ENCODE results near the gene C2orf66.

Gene C2orf66

GRCh38 chr2:196808083-196808665 is 981 bp downstream of the C2orf66 start:
- TF ChIP-seq CTCF (IDR thresholded peaks at IDR 0.05; ENCODE audit: low read depth, low read length) = no peak
- DNase-seq (ENCODE audit: extremely low read depth, low read depth) = no peak

DNA sequence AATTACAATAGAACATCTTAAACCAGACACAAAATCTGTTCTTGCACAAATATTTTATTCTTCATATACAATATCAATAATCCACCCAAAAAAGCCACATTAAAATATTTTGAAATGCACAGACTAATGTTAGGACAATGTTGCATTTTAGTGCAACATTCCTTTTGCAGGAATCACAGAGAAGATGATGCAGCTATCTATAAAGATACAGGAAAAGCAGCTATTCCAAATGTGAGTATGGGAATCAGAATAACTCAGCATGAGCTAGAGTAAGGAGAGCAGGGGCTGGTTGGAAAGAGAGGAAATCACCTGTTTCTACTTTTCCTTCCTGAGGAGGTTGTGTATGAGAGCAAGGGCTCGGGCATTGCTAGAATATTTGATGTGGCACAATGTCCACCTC is 4.8 kb downstream of the C2orf66 start:
- no peak for TF ChIP-seq CTCF (IDR thresholded peaks at IDR 0.05; ENCODE audit: low read depth, low read length)
- no peak for DNase-seq (ENCODE audit: extremely low read depth, low read depth)

- no peak for TF ChIP-seq CTCF (IDR thresholded peaks at IDR 0.05; ENCODE audit: low read depth, low read length)
- DNase-seq (ENCODE audit: extremely low read depth, low read depth) = no peak
Measured at GRCh38 chr2:196802401-196802800, 6.8 kb downstream of the C2orf66 start.

DNA sequence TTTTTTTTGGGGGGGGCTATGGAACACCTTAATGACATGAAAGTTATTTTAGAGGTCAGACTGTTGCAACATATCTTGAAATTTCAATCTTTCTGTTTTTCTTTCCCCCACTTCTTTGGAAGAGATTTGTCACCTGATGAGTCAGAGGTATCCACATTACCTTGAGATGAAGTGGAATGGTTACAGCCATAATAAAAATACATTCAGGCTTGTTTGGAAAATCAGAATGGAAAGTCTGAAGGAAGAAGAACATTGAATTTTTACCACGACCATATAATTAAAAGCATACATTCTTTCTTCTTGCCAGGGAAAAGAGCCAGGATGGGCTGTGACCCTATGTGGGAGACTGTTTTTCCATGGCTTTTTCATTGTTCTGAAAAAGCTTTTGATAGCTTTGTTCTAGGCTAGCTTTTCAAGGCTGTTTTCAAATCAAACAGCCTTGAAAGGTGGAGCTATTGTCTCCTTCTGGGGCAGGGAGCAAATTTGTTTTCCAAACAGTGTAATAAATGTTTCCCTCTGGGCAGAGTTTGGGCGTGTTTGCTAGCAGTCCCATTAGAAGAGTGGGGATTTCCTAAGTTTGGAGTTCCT is 7.4 kb downstream of the C2orf66 start:
- no peak for DNase-seq (ENCODE audit: extremely low read depth, low read depth)
- TF ChIP-seq CTCF (IDR thresholded peaks at IDR 0.05; ENCODE audit: low read depth, low read length) = no peak

GRCh38 chr2:196798980-196799379 is 10.2 kb downstream of the C2orf66 start:
- TF ChIP-seq CTCF (IDR thresholded peaks at IDR 0.05; ENCODE audit: low read depth, low read length) = no peak
- DNase-seq (ENCODE audit: extremely low read depth, low read depth) = no peak

DNA sequence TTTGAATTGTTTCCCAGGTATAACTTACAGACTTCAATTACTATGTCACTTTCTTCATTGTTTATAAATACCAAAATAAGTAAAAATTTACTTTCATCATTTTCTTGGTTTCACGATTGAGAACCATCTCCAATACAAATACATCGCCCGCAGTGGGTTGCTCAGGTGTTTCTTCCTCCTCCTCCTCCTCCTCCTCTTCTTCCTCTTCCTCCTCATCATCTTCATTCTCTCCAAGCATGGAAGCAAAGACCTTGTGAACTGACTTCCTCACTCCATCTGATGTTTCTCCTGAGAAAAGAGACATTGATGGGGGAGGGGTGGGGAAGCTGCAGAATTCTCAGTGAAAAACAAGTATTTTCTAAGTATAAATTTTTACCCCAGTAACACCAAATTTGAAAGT is 16.3 kb downstream of the C2orf66 start:
- no peak for DNase-seq (ENCODE audit: extremely low read depth, low read depth)
- TF ChIP-seq CTCF (IDR thresholded peaks at IDR 0.05; ENCODE audit: low read depth, low read length) = no peak

- TF ChIP-seq CTCF (IDR thresholded peaks at IDR 0.05; ENCODE audit: low read depth, low read length) = no peak
- DNase-seq (ENCODE audit: extremely low read depth, low read depth) = no peak
Measured at GRCh38 chr2:196783431-196784094, 25.6 kb downstream of the C2orf66 start.

All from AG09319 (cell line).